Measurements from ENCODE around the gene LRRC66. TPM values are rescaled to one million over a fixed set of nuclear protein-coding genes. Genes with fewer than 3 reads are reported as not detected.
A peak's percentile ranks its signal among the peaks of the same experiment; 100 is the strongest.

LRRC66 gene, protein sequence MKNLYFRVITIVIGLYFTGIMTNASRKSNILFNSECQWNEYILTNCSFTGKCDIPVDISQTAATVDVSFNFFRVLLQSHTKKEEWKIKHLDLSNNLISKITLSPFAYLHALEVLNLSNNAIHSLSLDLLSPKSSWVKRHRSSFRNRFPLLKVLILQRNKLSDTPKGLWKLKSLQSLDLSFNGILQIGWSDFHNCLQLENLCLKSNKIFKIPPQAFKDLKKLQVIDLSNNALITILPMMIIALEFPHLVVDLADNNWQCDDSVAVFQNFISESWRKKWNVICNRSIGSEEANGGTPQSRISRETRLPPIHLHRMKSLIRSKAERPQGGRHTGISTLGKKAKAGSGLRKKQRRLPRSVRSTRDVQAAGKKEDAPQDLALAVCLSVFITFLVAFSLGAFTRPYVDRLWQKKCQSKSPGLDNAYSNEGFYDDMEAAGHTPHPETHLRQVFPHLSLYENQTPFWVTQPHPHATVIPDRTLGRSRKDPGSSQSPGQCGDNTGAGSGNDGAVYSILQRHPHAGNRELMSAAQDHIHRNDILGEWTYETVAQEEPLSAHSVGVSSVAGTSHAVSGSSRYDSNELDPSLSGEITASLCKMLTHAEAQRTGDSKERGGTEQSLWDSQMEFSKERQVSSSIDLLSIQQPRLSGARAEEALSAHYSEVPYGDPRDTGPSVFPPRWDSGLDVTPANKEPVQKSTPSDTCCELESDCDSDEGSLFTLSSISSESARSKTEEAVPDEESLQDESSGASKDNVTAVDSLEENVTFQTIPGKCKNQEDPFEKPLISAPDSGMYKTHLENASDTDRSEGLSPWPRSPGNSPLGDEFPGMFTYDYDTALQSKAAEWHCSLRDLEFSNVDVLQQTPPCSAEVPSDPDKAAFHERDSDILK
- under 1 TPM in 1 of 6 donors, not detected in 5; 0.24 TPM for polyA plus RNA-seq (ENCODE audit: low read depth in 6 of 6)

DNA sequence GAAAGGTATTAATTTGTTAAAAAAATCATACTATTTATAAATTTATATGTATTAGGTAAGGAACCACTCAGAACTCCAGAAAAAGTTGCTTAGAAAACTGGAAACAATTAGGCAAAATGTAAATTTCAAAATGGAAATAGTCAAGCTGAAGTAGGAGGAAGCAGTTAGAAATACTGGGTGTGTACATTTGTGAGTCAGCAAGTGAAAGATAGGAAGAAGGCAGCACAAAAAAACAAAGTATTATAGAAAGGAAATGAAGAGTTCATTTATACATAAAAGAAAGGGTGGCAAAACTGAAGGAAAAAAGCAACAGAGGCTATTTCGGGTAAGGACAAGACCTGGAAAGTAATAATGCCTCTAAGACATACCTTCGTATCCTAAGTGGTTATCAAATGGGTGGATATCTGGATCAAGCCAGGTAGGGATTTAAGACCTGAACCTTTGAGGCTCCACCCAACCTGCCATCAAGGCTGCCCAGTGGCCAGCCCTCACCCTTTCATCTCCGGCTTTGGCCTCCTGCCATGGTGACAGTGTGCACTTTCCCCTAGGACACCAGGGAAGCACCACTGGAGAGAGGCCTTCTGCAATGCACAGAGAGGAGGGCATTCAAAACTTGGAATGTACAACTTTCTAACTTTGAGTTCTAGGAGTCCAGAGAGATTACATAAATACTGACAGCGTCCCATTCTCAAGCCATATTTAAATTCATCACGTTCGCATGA lies at the start of gene LRRC66:
TSS of gene LRRC66 (minus strand) at position 428 of the 722 bp plus-strand sequence. CDS start 2,750 bp downstream, outside the sequence.
- H3K27me3 Mint-ChIP-seq: no peaks in the 10 kb centered on the region
- no peak within 1 kb of the TSS for H3K27ac Mint-ChIP-seq
- H3K36me3 Mint-ChIP-seq: no peaks in the 10 kb centered on the region
- no peak within 1 kb of the TSS for H3K4me3 Mint-ChIP-seq
- H3K9me3 Mint-ChIP-seq: no peaks in the 10 kb centered on the region
- ATAC-seq (ENCODE audit: low read depth in 2 of 2) (no peak), DNase-seq (no peak)
- peaks cover 0 to 1% (median 0%) of the 10 kb centered on the region in 3 donors for H3K4me1 Mint-ChIP-seq

DNA sequence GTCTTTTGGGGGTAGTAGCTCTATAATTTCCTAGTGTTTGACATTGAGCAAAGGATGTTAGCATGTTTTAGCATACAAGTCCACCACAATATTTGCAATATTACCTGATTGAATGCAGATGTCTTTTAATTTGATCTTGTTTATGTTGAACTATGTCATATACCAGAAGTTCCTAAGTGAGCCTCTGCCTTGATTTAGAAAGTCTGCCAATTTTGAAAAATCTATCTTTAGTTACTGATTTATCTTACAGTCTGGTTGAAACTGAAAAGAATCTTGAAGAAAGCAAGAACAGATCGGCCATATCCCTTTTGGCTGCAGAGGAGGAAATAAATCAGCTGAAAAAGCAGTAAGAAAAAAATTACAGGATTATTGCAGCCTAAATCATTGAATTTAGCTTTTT lies 49.4 kb upstream of the LRRC66 start:
- Mint-ChIP-seq H3K27ac (no peak overlapping the region), H3K27me3 (peaks cover 23 to 47% (median 30%) of the 10 kb centered on the region in 3 donors), H3K36me3 (no peaks in the 10 kb centered on the region), H3K9me3 (peaks cover 0 to 6% (median 3%) of the 10 kb centered on the region in 7 donors), H3K4me3 (no peak overlapping the region), H3K4me1 (no peaks in the 10 kb centered on the region)
- ATAC-seq (ENCODE audit: low read depth in 2 of 2) (no peak), DNase-seq (no peak)

GRCh38 chr4:52059372-52059771 lies 39.2 kb upstream of the LRRC66 start:
- Mint-ChIP-seq H3K36me3 (no peaks in the 10 kb centered on the region), H3K4me3 (peak overlapping the region in 1 of 8 donors; percentile 36), H3K27me3 (peaks cover 11 to 35% (median 23%) of the 10 kb centered on the region in 3 donors), H3K4me1 (no peaks in the 10 kb centered on the region), H3K27ac (peak overlapping the region in 1 of 6 donors; percentile 66), H3K9me3 (no peaks in the 10 kb centered on the region)
- DNase-seq (no peak), ATAC-seq (ENCODE audit: low read depth in 2 of 2) (no peak)

GRCh38 chr4:52058275-52058674 lies 38.1 kb upstream of the LRRC66 start:
- H3K9me3 Mint-ChIP-seq: no peaks in the 10 kb centered on the region
- H3K4me1 Mint-ChIP-seq: peaks cover 3 to 5% (median 4%) of the 10 kb centered on the region in 3 donors
- H3K27ac Mint-ChIP-seq: no peak overlapping the region
- peaks cover 0 to 7% of the 10 kb centered on the region in 2 donors for H3K36me3 Mint-ChIP-seq
- H3K27me3 Mint-ChIP-seq: peaks cover 19 to 46% (median 34%) of the 10 kb centered on the region in 3 donors
- no peak overlapping the region for H3K4me3 Mint-ChIP-seq
- ATAC-seq (ENCODE audit: low read depth in 2 of 2) (no peak), DNase-seq (no peak)

DNA sequence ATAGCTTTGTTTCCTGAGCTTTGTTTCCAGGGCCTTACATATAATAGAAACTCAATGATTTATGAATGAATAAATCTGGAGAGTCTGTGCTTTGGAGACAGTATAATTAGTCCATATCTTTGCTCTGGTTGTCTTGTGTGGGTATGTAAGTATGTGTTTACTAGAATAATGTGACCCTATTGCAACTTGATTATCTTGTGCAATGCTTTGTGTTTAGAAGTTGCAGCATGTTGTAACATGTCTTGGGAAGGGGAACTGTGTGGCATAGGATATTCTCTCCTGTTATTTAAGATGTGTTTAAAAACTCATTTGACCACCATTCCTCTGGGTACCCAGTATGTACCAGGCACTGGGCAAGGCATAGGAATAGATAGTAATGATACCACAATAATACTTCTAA lies 37.0 kb upstream of the LRRC66 start:
- H3K9me3 Mint-ChIP-seq: no peaks in the 10 kb centered on the region
- no peak for ATAC-seq (ENCODE audit: low read depth in 2 of 2)
- DNase-seq: no peak
- H3K36me3 Mint-ChIP-seq: peaks cover 0 to 8% of the 10 kb centered on the region in 2 donors
- no peak overlapping the region for H3K4me3 Mint-ChIP-seq
- H3K27ac Mint-ChIP-seq: no peak overlapping the region
- peaks cover 11 to 15% (median 13%) of the 10 kb centered on the region in 3 donors for H3K4me1 Mint-ChIP-seq
- H3K27me3 Mint-ChIP-seq: peaks cover 26 to 57% (median 45%) of the 10 kb centered on the region in 3 donors

- Mint-ChIP-seq H3K4me1 (peaks cover 15 to 27% (median 23%) of the 10 kb centered on the region in 3 donors), H3K27ac (no peak overlapping the region), H3K9me3 (no peaks in the 10 kb centered on the region), H3K36me3 (peaks cover 0 to 8% of the 10 kb centered on the region in 2 donors), H3K27me3 (peaks cover 26 to 62% (median 54%) of the 10 kb centered on the region in 3 donors), H3K4me3 (peak overlapping the region in 1 of 8 donors; percentile 49)
- ATAC-seq (ENCODE audit: low read depth in 2 of 2): no peak
- no peak for DNase-seq
Measured at GRCh38 chr4:52054254-52054653, 34.1 kb upstream of the LRRC66 start.

- peak; percentile 48 to 56 for ATAC-seq (ENCODE audit: low read depth in 2 of 2)
- H3K27me3 Mint-ChIP-seq: peaks cover 28 to 63% (median 56%) of the 10 kb centered on the region in 3 donors
- H3K9me3 Mint-ChIP-seq: peaks cover 0 to 6% (median under 1%) of the 10 kb centered on the region in 7 donors
- H3K36me3 Mint-ChIP-seq: peaks cover 0 to 8% of the 10 kb centered on the region in 2 donors
- H3K4me1 Mint-ChIP-seq: peaks cover 15 to 27% (median 23%) of the 10 kb centered on the region in 3 donors
- peak; percentile 9 for DNase-seq
- H3K4me3 Mint-ChIP-seq: peak overlapping the region; percentile 71 to 92 (median 88)
- peak overlapping the region in 3 of 6 donors; percentile 18 to 71 (median 34) for H3K27ac Mint-ChIP-seq
Measured at GRCh38 chr4:52052475-52052780, 32.3 kb upstream of the LRRC66 start.

DNA sequence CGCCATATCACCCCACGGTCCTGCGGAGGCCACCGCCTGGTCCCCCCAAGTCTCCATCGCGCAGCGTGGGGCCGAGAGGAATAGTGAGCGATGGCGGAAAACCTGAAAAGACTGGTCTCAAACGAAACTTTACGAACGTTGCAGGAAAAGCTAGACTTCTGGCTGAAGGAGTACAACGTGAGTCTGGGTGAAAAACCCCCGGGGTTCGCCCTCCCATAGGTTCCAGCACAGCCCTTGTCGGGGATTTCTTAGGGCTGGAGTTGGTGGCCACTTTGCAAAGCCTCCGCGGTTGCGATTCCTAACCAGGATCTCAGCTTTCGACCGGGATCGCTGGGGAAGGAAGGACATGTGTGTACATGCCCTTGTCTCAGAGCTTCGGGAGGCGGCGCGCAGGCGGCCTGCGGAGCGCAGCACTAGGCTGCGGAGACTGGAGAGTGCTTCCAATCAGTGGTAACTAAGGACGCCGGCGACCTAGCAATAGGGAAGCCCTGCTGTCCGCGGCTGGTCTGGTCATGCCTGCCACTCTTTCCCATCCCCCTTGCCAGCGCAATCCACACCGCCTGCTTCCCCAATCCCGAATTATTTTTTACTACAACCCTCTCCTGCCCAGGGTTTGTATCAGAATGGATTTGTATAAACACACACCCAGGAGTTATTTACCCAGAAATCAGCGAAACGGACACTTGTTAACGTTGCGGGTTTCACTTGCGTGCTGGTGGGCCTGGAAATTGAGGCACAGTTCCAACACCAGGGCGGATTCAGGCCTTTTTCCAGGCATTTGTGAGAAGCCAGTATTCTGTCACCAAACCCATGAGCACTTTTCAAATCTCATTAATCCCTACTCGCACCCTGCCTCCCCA lies 31.7 kb upstream of the LRRC66 start:
- H3K36me3 Mint-ChIP-seq: peaks cover 0 to 8% of the 10 kb centered on the region in 2 donors
- H3K4me3 Mint-ChIP-seq: peak overlapping the region; percentile 71 to 92 (median 88)
- peak overlapping the region in 5 of 6 donors; percentile 34 to 93 (median 71) for H3K27ac Mint-ChIP-seq
- H3K27me3 Mint-ChIP-seq: peaks cover 30 to 65% (median 56%) of the 10 kb centered on the region in 3 donors
- H3K4me1 Mint-ChIP-seq: peaks cover 15 to 27% (median 23%) of the 10 kb centered on the region in 3 donors
- peak; percentile 9 for DNase-seq
- peak; percentile 22 to 24 for ATAC-seq (ENCODE audit: low read depth in 2 of 2)
- H3K9me3 Mint-ChIP-seq: peaks cover 0 to 6% (median 3%) of the 10 kb centered on the region in 7 donors

- Mint-ChIP-seq H3K27me3 (peaks cover 37 to 62% (median 53%) of the 10 kb centered on the region in 3 donors), H3K4me3 (peak within 1 kb of the TSS; percentile 71 to 92 (median 88)), H3K4me1 (peaks cover 15 to 27% (median 23%) of the 10 kb centered on the region in 3 donors), H3K36me3 (peaks cover 0 to 8% of the 10 kb centered on the region in 2 donors), H3K9me3 (peaks cover 0 to 6% (median 3%) of the 10 kb centered on the region in 7 donors), H3K27ac (peak within 1 kb of the TSS in 4 of 6 donors; percentile 34 to 93 (median 71))
- peak; percentile 86 to 89 for ATAC-seq (ENCODE audit: low read depth in 2 of 2)
- peak; percentile 38 for DNase-seq
Measured at GRCh38 chr4:52051213-52051614, 31.1 kb upstream of the LRRC66 start, which contains the start of gene SPATA18. Gene SPATA18 (plus strand): TSS chr4:52051304. CDS start chr4:52051705, 401 bp downstream.

GRCh38 chr4:52049266-52049665 lies 29.1 kb upstream of the LRRC66 start:
- Mint-ChIP-seq H3K4me1 (peaks cover 15 to 27% (median 23%) of the 10 kb centered on the region in 3 donors), H3K9me3 (peaks cover 0 to 6% (median 3%) of the 10 kb centered on the region in 7 donors), H3K27ac (no peak overlapping the region), H3K4me3 (peak overlapping the region in 2 of 8 donors; percentile 4 to 21), H3K27me3 (peaks cover 39 to 57% (median 49%) of the 10 kb centered on the region in 3 donors), H3K36me3 (peaks cover 0 to 8% of the 10 kb centered on the region in 2 donors)
- DNase-seq (no peak), ATAC-seq (ENCODE audit: low read depth in 2 of 2) (no peak)

DNA sequence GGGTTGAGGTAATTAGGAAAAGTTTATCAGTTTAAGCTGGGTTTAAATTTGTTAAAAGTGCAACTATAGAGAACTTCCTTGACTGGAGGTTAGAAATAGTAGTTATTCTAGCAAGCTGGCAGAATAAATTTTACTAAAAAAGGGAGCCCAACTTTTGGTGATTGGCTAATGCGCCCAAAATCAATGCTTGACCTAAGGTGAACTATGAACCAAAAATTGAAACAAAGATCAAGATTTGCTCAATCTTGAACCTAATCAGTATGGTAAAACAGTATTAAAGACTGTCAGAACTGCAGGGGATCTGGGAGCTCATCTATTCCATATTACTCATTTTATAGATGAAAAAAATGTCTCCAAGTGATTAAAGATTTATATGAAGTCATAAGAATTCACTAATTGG lies 24.9 kb upstream of the LRRC66 start:
- DNase-seq: no peak
- H3K36me3 Mint-ChIP-seq: no peaks in the 10 kb centered on the region

More for the DNA sequence above, 24.9 kb upstream of the LRRC66 start:
- H3K27me3 Mint-ChIP-seq: peaks cover 56 to 63% (median 59%) of the 10 kb centered on the region in 3 donors
- H3K4me3 Mint-ChIP-seq: no peak overlapping the region
- H3K4me1 Mint-ChIP-seq: no peaks in the 10 kb centered on the region
- peaks cover 0 to 6% (median 3%) of the 10 kb centered on the region in 7 donors for H3K9me3 Mint-ChIP-seq
- no peak overlapping the region for H3K27ac Mint-ChIP-seq
- ATAC-seq (ENCODE audit: low read depth in 2 of 2): no peak

All from naive B cell (primary cell).